ENCODE data around the gene MGRN1.

GRCh38 chr16:4594433-4595410 lies 29.9 kb upstream of the MGRN1 start:
- TF ChIP-seq POLR2AphosphoS5 (IDR thresholded peaks at IDR 0.05; ENCODE audit: low read depth, low read length) = no peak
- TF ChIP-seq, protein P1, sequence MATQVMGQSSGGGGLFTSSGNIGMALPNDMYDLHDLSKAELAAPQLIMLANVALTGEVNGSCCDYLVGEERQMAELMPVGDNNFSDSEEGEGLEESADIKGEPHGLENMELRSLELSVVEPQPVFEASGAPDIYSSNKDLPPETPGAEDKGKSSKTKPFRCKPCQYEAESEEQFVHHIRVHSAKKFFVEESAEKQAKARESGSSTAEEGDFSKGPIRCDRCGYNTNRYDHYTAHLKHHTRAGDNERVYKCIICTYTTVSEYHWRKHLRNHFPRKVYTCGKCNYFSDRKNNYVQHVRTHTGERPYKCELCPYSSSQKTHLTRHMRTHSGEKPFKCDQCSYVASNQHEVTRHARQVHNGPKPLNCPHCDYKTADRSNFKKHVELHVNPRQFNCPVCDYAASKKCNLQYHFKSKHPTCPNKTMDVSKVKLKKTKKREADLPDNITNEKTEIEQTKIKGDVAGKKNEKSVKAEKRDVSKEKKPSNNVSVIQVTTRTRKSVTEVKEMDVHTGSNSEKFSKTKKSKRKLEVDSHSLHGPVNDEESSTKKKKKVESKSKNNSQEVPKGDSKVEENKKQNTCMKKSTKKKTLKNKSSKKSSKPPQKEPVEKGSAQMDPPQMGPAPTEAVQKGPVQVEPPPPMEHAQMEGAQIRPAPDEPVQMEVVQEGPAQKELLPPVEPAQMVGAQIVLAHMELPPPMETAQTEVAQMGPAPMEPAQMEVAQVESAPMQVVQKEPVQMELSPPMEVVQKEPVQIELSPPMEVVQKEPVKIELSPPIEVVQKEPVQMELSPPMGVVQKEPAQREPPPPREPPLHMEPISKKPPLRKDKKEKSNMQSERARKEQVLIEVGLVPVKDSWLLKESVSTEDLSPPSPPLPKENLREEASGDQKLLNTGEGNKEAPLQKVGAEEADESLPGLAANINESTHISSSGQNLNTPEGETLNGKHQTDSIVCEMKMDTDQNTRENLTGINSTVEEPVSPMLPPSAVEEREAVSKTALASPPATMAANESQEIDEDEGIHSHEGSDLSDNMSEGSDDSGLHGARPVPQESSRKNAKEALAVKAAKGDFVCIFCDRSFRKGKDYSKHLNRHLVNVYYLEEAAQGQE (IDR thresholded peaks at IDR 0.05; ENCODE audit: insufficient read depth in 1 of 2, low read depth in 2 of 2, low read length in 2 of 2) = no peak
- TF ChIP-seq TAF1 (IDR thresholded peaks at IDR 0.05; ENCODE audit: borderline replicate concordance, insufficient read depth, low read length) = no peak
